ENCODE measurements around the gene ZNF784.

The ZNF784 gene

GRCh38 chr19:55624109-55625003, at the start of gene ZNF784:
TSS of gene ZNF784 (minus strand) at chr19:55624566. CDS start at chr19:55624561, 5 bp downstream.
- no peak for FAIRE-seq

- FAIRE-seq: no peak
These were observed 49.5 kb upstream of the ZNF784 start for GRCh38 chr19:55673889-55674288.

- no peak for FAIRE-seq
These were observed 49.1 kb upstream of the ZNF784 start for GRCh38 chr19:55673465-55673864.

- no peak for FAIRE-seq
These were observed 48.1 kb upstream of the ZNF784 start for GRCh38 chr19:55672418-55672817.

- no peak for FAIRE-seq
These were observed 46.6 kb upstream of the ZNF784 start for GRCh38 chr19:55671054-55671378.

GRCh38 chr19:55670280-55671053, 46.1 kb upstream of the ZNF784 start:
- no peak for FAIRE-seq

GRCh38 chr19:55669418-55670279, 45.3 kb upstream of the ZNF784 start:
- FAIRE-seq: no peak

GRCh38 chr19:55668603-55669348, 44.4 kb upstream of the ZNF784 start:
- FAIRE-seq: no peak

GRCh38 chr19:55667958-55668357, 43.6 kb upstream of the ZNF784 start:
- FAIRE-seq: no peak

- FAIRE-seq: no peak
These were observed 43.1 kb upstream of the ZNF784 start for GRCh38 chr19:55667511-55667910.

GRCh38 chr19:55667006-55667381, 42.6 kb upstream of the ZNF784 start:
- no peak for FAIRE-seq

- FAIRE-seq: no peak
These were observed 42.1 kb upstream of the ZNF784 start for GRCh38 chr19:55666343-55667005.

GRCh38 chr19:55663846-55664536, 39.6 kb upstream of the ZNF784 start:
- FAIRE-seq: no peak

- FAIRE-seq: no peak
These were observed 37.5 kb upstream of the ZNF784 start for GRCh38 chr19:55661826-55662225.

- FAIRE-seq: no peak
These were observed 36.6 kb upstream of the ZNF784 start for GRCh38 chr19:55660991-55661390.

GRCh38 chr19:55660404-55660803, 36.0 kb upstream of the ZNF784 start:
- no peak for FAIRE-seq

- no peak for FAIRE-seq
These were observed 35.5 kb upstream of the ZNF784 start for GRCh38 chr19:55659822-55660221.

GRCh38 chr19:55658846-55659459, 34.6 kb upstream of the ZNF784 start:
- FAIRE-seq: no peak

- no peak for FAIRE-seq
These were observed 32.8 kb upstream of the ZNF784 start for GRCh38 chr19:55656988-55657747.

- no peak for FAIRE-seq
These were observed 32.2 kb upstream of the ZNF784 start for GRCh38 chr19:55656552-55656951.
